SU-DHL-6 (cell line): ENCODE data around the gene VDR.

Experiments used
- EZH2phosphoT487 ChIP-seq: fragments of 200-600 bp; sonication (generic), shearing (Covaris generic); conservative IDR thresholded peaks from 2 replicates; pipeline ENCODE4 v1.6.1; 2018; ENCODE audit warnings: mild to moderate bottlenecking, antibody characterized with exemption, low read length, moderate library complexity, mixed read lengths
- TF ChIP-seq, protein P1 (sequence below): fragments of 200-600 bp; sonication (generic); IDR thresholded peaks from one replicate; pipeline ENCODE4 v1.5.1; 2017; ENCODE audit warnings: antibody characterized with exemption, mild to moderate bottlenecking, low read length, moderate library complexity; ENCODE audit not compliant: insufficient read depth, poor library complexity, severe bottlenecking

DNA sequence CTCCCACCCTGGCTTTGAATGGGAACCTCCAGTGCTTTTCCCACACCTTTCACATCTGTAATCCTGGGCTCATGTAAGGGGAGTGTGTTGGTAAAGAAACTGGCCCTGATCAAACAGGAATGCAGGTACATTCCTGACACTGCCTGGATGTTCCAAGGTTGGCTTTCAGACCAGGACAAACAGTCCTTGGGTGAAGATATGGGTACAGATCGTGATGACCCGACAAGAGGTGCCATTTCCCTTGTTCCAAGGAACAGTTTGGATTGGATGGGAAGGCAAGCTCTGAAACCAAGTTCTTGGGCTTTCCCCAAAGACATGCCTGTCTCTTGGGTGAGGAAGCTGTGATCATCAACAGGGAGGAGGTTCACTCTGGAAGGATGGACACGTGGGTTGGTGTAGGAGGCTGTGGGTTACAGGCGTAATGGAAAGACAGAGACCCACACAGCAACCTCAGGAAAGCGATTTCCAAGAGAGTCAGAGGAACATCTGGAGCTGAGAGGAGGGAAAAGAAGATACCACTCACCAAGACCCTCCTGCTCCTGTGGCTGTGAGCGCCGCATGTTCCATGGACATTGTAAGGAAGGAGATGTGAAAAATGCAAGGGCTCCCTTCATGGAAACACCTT lies 26.4 kb downstream of the VDR start:
- TF ChIP-seq, protein P1, sequence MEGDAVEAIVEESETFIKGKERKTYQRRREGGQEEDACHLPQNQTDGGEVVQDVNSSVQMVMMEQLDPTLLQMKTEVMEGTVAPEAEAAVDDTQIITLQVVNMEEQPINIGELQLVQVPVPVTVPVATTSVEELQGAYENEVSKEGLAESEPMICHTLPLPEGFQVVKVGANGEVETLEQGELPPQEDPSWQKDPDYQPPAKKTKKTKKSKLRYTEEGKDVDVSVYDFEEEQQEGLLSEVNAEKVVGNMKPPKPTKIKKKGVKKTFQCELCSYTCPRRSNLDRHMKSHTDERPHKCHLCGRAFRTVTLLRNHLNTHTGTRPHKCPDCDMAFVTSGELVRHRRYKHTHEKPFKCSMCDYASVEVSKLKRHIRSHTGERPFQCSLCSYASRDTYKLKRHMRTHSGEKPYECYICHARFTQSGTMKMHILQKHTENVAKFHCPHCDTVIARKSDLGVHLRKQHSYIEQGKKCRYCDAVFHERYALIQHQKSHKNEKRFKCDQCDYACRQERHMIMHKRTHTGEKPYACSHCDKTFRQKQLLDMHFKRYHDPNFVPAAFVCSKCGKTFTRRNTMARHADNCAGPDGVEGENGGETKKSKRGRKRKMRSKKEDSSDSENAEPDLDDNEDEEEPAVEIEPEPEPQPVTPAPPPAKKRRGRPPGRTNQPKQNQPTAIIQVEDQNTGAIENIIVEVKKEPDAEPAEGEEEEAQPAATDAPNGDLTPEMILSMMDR: no peak
- TF ChIP-seq EZH2phosphoT487: no peak
